Neural progenitor cell (in vitro differentiated cells): Measurements from ENCODE around the gene KCNK3. TPM values are rescaled to one million over a fixed set of nuclear protein-coding genes. Genes with fewer than 3 reads are reported as not detected.
A peak's percentile ranks its signal among the peaks of the same experiment; 100 is the strongest.

Experiments used
- DNase-seq: peaks from one replicate; pipeline ENCODE4 v3.0.0-alpha.2; 2016; ENCODE audit warnings: low spot score
- H2AFZ ChIP-seq: fragments of 200-600 bp; sonication (generic); replicated peaks from 2 replicates; pipeline ENCODE4 v1.6.1; 2016; ENCODE audit warnings: antibody characterized with exemption
- H3F3A ChIP-seq: fragments of 200-600 bp; sonication (generic); 2 replicates; pipeline ENCODE4 v1.6.1; 2016; ENCODE audit warnings: antibody characterized with exemption, low read depth
- H3K27ac ChIP-seq: fragments of 200-600 bp; sonication (generic); 2 replicates; pipeline ENCODE4 v1.5.1; 2016; ENCODE audit warnings: mild to moderate bottlenecking
- H3K27me3 ChIP-seq: fragments of 200-600 bp; sonication (generic); 2 replicates; pipeline ENCODE4 v1.6.1; 2016; ENCODE audit warnings: mild to moderate bottlenecking, moderate library complexity
- H3K36me3 ChIP-seq: fragments of 200-600 bp; sonication (generic); 2 replicates; pipeline ENCODE4 v1.5.1; 2016
- H3K4me1 ChIP-seq: fragments of 200-600 bp; sonication (generic); 2 replicates; pipeline ENCODE4 v1.6.1; 2016; ENCODE audit warnings: mixed run types
- H3K4me2 ChIP-seq: fragments of 200-600 bp; sonication (generic); 2 replicates; pipeline ENCODE4 v1.6.1; 2016
- H3K4me3 ChIP-seq: fragments of 200-600 bp; sonication (generic); 2 replicates; pipeline ENCODE4 v1.5.1; 2016
- H3K79me2 ChIP-seq: fragments of 200-600 bp; sonication (generic); 2 replicates; pipeline ENCODE4 v1.6.1; 2016; ENCODE audit warnings: low read depth
- H3K9ac ChIP-seq: fragments of 200-600 bp; sonication (generic); 2 replicates; pipeline ENCODE4 v1.6.1; 2016
- H3K9me3 ChIP-seq: fragments of 200-600 bp; sonication (generic); 2 replicates; pipeline ENCODE4 v1.5.1; 2016; ENCODE audit warnings: low read depth
- H4K20me1 ChIP-seq: fragments of 200-600 bp; sonication (generic); 2 replicates; pipeline ENCODE4 v1.6.1; 2016; ENCODE audit warnings: low read depth
- H3K27ac Mint-ChIP-seq: 3 replicates; pipeline ENCODE4 v1.8.0; 2021; ENCODE audit warnings: mixed read lengths
- H3K27me3 Mint-ChIP-seq: 2 replicates; pipeline ENCODE4 v1.8.0; 2022; ENCODE audit warnings: low read depth, mild to moderate bottlenecking, inconsistent platforms, moderate library complexity, mixed read lengths; ENCODE audit not compliant: insufficient read depth
- H3K36me3 Mint-ChIP-seq: 3 replicates; pipeline ENCODE4 v1.8.0; 2021; ENCODE audit warnings: mixed read lengths
- H3K4me1 Mint-ChIP-seq: 3 replicates; pipeline ENCODE4 v1.8.0; 2021; ENCODE audit warnings: mixed read lengths
- H3K4me3 Mint-ChIP-seq: 3 replicates; pipeline ENCODE4 v1.8.0; 2021; ENCODE audit warnings: mild to moderate bottlenecking, moderate library complexity, mixed read lengths
- H3K9me3 Mint-ChIP-seq: 3 replicates; pipeline ENCODE4 v1.8.0; 2020; ENCODE audit warnings: mixed read lengths
- CTCF ChIP-seq: fragments of 200-600 bp; sonication (generic); IDR thresholded peaks from 2 replicates; pipeline ENCODE4 v1.5.1; 2017; ENCODE audit warnings: antibody characterized with exemption, mild to moderate bottlenecking
- EZH2 ChIP-seq: fragments of 200-600 bp; sonication (generic); IDR thresholded peaks from 2 replicates; pipeline ENCODE4 v1.6.1; 2017; ENCODE audit warnings: antibody characterized with exemption, mild to moderate bottlenecking, moderate library complexity
- EZH2phosphoT487 ChIP-seq: fragments of 200-600 bp; sonication (generic); IDR thresholded peaks from 2 replicates; pipeline ENCODE4 v1.6.1; 2017; ENCODE audit warnings: antibody characterized with exemption
- total RNA-seq: library from RNA; depleted of rRNA; stranded (reverse); fragments of >200 nt; gene quantifications from 2 replicates; pipeline ENCODE4 v1.2.3, GENCODE V29; 2015; ENCODE audit warnings: low replicate concordance

The KCNK3 gene
- total RNA-seq, 1 donor from 2014 or later = not detected

GRCh38 chr2:26682155-26682554 lies 10.4 kb upstream of the KCNK3 start:
- H3K27ac ChIP-seq = no peak overlapping the region
- H3K4me1 ChIP-seq = no peaks in the 10 kb centered on the region
- no peak overlapping the region for H3K4me2 ChIP-seq
- H3F3A ChIP-seq = no peaks in the 10 kb centered on the region
- no peak overlapping the region for H3K4me3 Mint-ChIP-seq
- DNase-seq = no peak
- no peaks in the 10 kb centered on the region for H4K20me1 ChIP-seq
- no peak overlapping the region for H3K9ac ChIP-seq
- H3K27me3 Mint-ChIP-seq = peaks cover 15% of the 10 kb centered on the region
- H2AFZ ChIP-seq = no peak overlapping the region
- TF ChIP-seq EZH2phosphoT487 (no peak), CTCF (no peak), EZH2 (no peak)
- no peak overlapping the region for H3K4me3 ChIP-seq
- no peaks in the 10 kb centered on the region for H3K79me2 ChIP-seq
- no peaks in the 10 kb centered on the region for H3K9me3 ChIP-seq
- H3K9me3 Mint-ChIP-seq = peaks cover 11% of the 10 kb centered on the region
- H3K36me3 Mint-ChIP-seq = no peaks in the 10 kb centered on the region
- H3K36me3 ChIP-seq = no peaks in the 10 kb centered on the region
- H3K27me3 ChIP-seq = peaks cover 4% of the 10 kb centered on the region
- peaks cover 15% of the 10 kb centered on the region for H3K4me1 Mint-ChIP-seq
- no peak overlapping the region for H3K27ac Mint-ChIP-seq

GRCh38 chr2:26683583-26683982 lies 8.9 kb upstream of the KCNK3 start:
- H3K4me3 Mint-ChIP-seq = no peak overlapping the region
- H3K9ac ChIP-seq = no peak overlapping the region
- peaks cover 15% of the 10 kb centered on the region for H3K27me3 Mint-ChIP-seq

GRCh38 chr2:26685341-26685740 lies 7.2 kb upstream of the KCNK3 start:
- no peak overlapping the region for H3K4me3 ChIP-seq
- H3K27ac Mint-ChIP-seq = no peak overlapping the region

More at GRCh38 chr2:26683583-26683982, 8.9 kb upstream of the KCNK3 start:
- H3K27me3 ChIP-seq = peaks cover 9% of the 10 kb centered on the region
- no peak overlapping the region for H3K27ac ChIP-seq
- H3K36me3 Mint-ChIP-seq = no peaks in the 10 kb centered on the region
- no peaks in the 10 kb centered on the region for H3K36me3 ChIP-seq
- peak overlapping the region; percentile 39 for H3K27ac Mint-ChIP-seq
- no peak overlapping the region for H2AFZ ChIP-seq
- H4K20me1 ChIP-seq = no peaks in the 10 kb centered on the region
- no peaks in the 10 kb centered on the region for H3K9me3 Mint-ChIP-seq
- H3K9me3 ChIP-seq = no peaks in the 10 kb centered on the region
- H3F3A ChIP-seq = no peaks in the 10 kb centered on the region
- no peak overlapping the region for H3K4me3 ChIP-seq
- no peaks in the 10 kb centered on the region for H3K79me2 ChIP-seq
- peaks cover 24% of the 10 kb centered on the region for H3K4me1 Mint-ChIP-seq
- TF ChIP-seq EZH2 = no peak
- no peak for TF ChIP-seq EZH2phosphoT487
- no peak for TF ChIP-seq CTCF
- no peak for DNase-seq
- H3K4me2 ChIP-seq = no peak overlapping the region
- peaks cover 11% of the 10 kb centered on the region for H3K4me1 ChIP-seq

More at GRCh38 chr2:26685341-26685740, 7.2 kb upstream of the KCNK3 start:
- no peaks in the 10 kb centered on the region for H3K9me3 ChIP-seq
- no peaks in the 10 kb centered on the region for H3K36me3 ChIP-seq
- H3K4me1 ChIP-seq = peaks cover 11% of the 10 kb centered on the region
- H4K20me1 ChIP-seq = no peaks in the 10 kb centered on the region
- H3F3A ChIP-seq = no peaks in the 10 kb centered on the region
- no peak for DNase-seq
- TF ChIP-seq CTCF = no peak
- TF ChIP-seq EZH2phosphoT487 = no peak
- TF ChIP-seq EZH2 = no peak
- Mint-ChIP-seq H3K9me3 (no peaks in the 10 kb centered on the region), H3K27me3 (peaks cover 17% of the 10 kb centered on the region), H3K4me1 (peaks cover 24% of the 10 kb centered on the region), H3K36me3 (no peaks in the 10 kb centered on the region), H3K4me3 (no peak overlapping the region)
- no peak overlapping the region for H3K4me2 ChIP-seq
- no peaks in the 10 kb centered on the region for H3K79me2 ChIP-seq
- no peak overlapping the region for H3K27ac ChIP-seq
- no peak overlapping the region for H3K9ac ChIP-seq
- peaks cover 22% of the 10 kb centered on the region for H3K27me3 ChIP-seq
- no peak overlapping the region for H2AFZ ChIP-seq
